Activated naive CD8-positive, alpha-beta T cell treated with anti-CD3 and anti-CD28 coated beads, Interleukin-2, amount 50 U/mL, for 24 hours (primary cell): ENCODE results near the gene MTHFD1.

ENCODE experiments used
- ATAC-seq: fragments of 150-1000 bp; cut with Tn5 transposase; one replicate; pipeline ENCODE4 v1.10.0; 2021
- DNase-seq: peaks from one replicate; pipeline ENCODE4 v3.0.0; 2021
- H3K27ac Mint-ChIP-seq: one replicate; pipeline ENCODE4 v1.8.0; 2021; ENCODE audit warnings: mild to moderate bottlenecking, mixed read lengths
- H3K27me3 Mint-ChIP-seq: one replicate; pipeline ENCODE4 v1.8.0; 2021; ENCODE audit warnings: mixed read lengths
- H3K36me3 Mint-ChIP-seq: one replicate; pipeline ENCODE4 v1.8.0; 2021; ENCODE audit warnings: low read depth, mixed read lengths
- H3K4me1 Mint-ChIP-seq: one replicate; pipeline ENCODE4 v1.8.0; 2021; ENCODE audit warnings: mixed read lengths
- H3K4me3 Mint-ChIP-seq: one replicate; pipeline ENCODE4 v1.8.0; 2021; ENCODE audit warnings: mild to moderate bottlenecking, moderate library complexity, mixed read lengths
- H3K9me3 Mint-ChIP-seq: one replicate; pipeline ENCODE4 v1.8.0; 2021; ENCODE audit warnings: mixed read lengths

Gene MTHFD1

DNA sequence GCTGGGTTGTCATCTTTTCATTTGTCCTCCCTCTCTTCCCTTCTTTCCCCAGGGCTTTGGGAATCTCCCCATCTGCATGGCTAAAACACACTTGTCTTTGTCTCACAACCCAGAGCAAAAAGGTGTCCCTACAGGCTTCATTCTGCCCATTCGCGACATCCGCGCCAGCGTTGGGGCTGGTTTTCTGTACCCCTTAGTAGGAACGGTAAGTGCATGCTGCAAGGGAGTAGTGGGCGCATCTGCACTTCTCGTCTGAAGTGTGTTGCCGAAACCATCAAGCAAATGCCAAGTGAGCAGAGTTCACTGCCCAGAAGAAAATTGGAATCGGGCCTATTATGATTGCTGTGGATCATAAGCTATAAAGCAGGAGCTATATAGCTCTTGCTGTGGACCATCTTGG lies 66.5 kb downstream of the MTHFD1 start:
- DNase-seq (no peak), ATAC-seq (no peak)
- H3K4me1 Mint-ChIP-seq: peaks cover 19% of the 10 kb centered on the region
- H3K27me3 Mint-ChIP-seq: no peaks in the 10 kb centered on the region
- no peaks in the 10 kb centered on the region for H3K9me3 Mint-ChIP-seq
- H3K36me3 Mint-ChIP-seq: peaks cover 71% of the 10 kb centered on the region
- no peak overlapping the region for H3K4me3 Mint-ChIP-seq
- no peak overlapping the region for H3K27ac Mint-ChIP-seq

GRCh38 chr14:64459405-64460136 lies 71.4 kb downstream of the MTHFD1 start:
- H3K36me3 Mint-ChIP-seq: peaks cover 56% of the 10 kb centered on the region
- DNase-seq: no peak
- no peak overlapping the region for H3K4me3 Mint-ChIP-seq

GRCh38 chr14:64461221-64461620 lies 73.1 kb downstream of the MTHFD1 start:
- DNase-seq (no peak), ATAC-seq (no peak)
- Mint-ChIP-seq H3K9me3 (no peaks in the 10 kb centered on the region), H3K27ac (no peak overlapping the region), H3K4me1 (peaks cover 19% of the 10 kb centered on the region), H3K4me3 (no peak overlapping the region), H3K36me3 (peaks cover 42% of the 10 kb centered on the region), H3K27me3 (no peaks in the 10 kb centered on the region)

More at GRCh38 chr14:64459405-64460136, 71.4 kb downstream of the MTHFD1 start:
- peak; percentile 25 for ATAC-seq
- Mint-ChIP-seq H3K4me1 (peaks cover 10% of the 10 kb centered on the region), H3K9me3 (no peaks in the 10 kb centered on the region), H3K27ac (peak overlapping the region; percentile 33), H3K27me3 (no peaks in the 10 kb centered on the region)

DNA sequence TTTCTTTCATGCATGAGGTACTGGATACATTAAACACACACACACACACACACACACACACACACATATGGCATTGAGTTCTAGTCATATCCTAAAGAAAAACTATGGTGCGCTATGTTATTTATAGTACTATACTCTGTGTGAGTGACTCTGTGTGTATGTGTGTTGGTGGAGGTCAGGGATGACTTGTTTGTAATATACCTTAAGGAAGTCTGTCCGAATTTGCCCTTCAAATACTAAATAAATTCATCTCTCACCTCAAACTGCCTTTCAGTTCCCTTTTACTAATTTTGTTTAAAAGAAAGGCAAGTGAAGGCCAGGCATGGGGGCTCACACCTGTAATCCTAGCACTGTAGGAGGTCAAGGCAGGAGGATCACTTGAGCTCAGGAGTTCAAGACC lies 75.0 kb downstream of the MTHFD1 start:
- no peak for ATAC-seq
- H3K9me3 Mint-ChIP-seq: no peaks in the 10 kb centered on the region
- no peaks in the 10 kb centered on the region for H3K27me3 Mint-ChIP-seq
- DNase-seq: no peak
- no peak overlapping the region for H3K4me3 Mint-ChIP-seq
- H3K27ac Mint-ChIP-seq: no peak overlapping the region
- H3K36me3 Mint-ChIP-seq: peaks cover 31% of the 10 kb centered on the region
- H3K4me1 Mint-ChIP-seq: peaks cover 36% of the 10 kb centered on the region

GRCh38 chr14:64463873-64464272 lies 75.7 kb downstream of the MTHFD1 start:
- no peak overlapping the region for H3K27ac Mint-ChIP-seq
- no peak for ATAC-seq
- no peaks in the 10 kb centered on the region for H3K27me3 Mint-ChIP-seq
- H3K9me3 Mint-ChIP-seq: no peaks in the 10 kb centered on the region
- DNase-seq: no peak
- no peak overlapping the region for H3K4me3 Mint-ChIP-seq
- peaks cover 26% of the 10 kb centered on the region for H3K36me3 Mint-ChIP-seq
- peaks cover 43% of the 10 kb centered on the region for H3K4me1 Mint-ChIP-seq

GRCh38 chr14:64464651-64465050 lies 76.5 kb downstream of the MTHFD1 start:
- Mint-ChIP-seq H3K4me3 (peak overlapping the region; percentile 80), H3K27me3 (no peaks in the 10 kb centered on the region), H3K36me3 (peaks cover 18% of the 10 kb centered on the region), H3K9me3 (no peaks in the 10 kb centered on the region), H3K4me1 (peaks cover 42% of the 10 kb centered on the region), H3K27ac (peak overlapping the region; percentile 53)
- no peak for DNase-seq
- ATAC-seq: no peak

- H3K27ac Mint-ChIP-seq: peak within 1 kb of the TSS; percentile 65
- H3K36me3 Mint-ChIP-seq: peaks cover 12% of the 10 kb centered on the region
- H3K9me3 Mint-ChIP-seq: no peaks in the 10 kb centered on the region
- ATAC-seq (peak; percentile 75), DNase-seq (peak; percentile 64)
- H3K27me3 Mint-ChIP-seq: no peaks in the 10 kb centered on the region
- peaks cover 41% of the 10 kb centered on the region for H3K4me1 Mint-ChIP-seq
- H3K4me3 Mint-ChIP-seq: peak within 1 kb of the TSS; percentile 80
Observed at GRCh38 chr14:64465191-64465822, 77.2 kb downstream of the MTHFD1 start, which contains the start of gene AKAP5. TSS of gene AKAP5 (plus strand) at chr14:64465499. CDS start at chr14:64468395, 2,896 bp downstream.

GRCh38 chr14:64465831-64466554 lies 77.8 kb downstream of the MTHFD1 start:
- Mint-ChIP-seq H3K36me3 (peaks cover 11% of the 10 kb centered on the region), H3K4me1 (peaks cover 41% of the 10 kb centered on the region), H3K27ac (peak overlapping the region; percentile 65), H3K27me3 (no peaks in the 10 kb centered on the region), H3K4me3 (peak overlapping the region; percentile 80), H3K9me3 (no peaks in the 10 kb centered on the region)
- no peak for ATAC-seq
- DNase-seq: no peak

DNA sequence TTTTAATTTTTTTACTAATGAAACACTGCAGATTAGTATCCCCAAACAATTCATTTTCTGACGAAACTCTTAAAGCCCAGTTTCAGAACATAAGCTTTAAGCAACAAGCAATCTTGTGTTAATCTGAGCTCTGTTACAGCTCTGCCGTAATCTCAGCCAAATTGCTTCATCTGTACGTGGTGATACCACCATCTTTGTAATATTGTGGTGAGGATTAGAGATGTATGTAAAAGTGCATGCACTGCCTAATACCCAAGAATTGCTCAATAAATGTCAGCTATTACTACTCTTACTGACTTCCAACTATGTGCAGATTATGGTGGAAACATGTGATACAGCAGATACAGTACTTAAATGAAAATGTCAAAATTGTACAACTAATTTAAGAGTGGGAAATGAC lies 78.9 kb downstream of the MTHFD1 start:
- ATAC-seq: no peak
- H3K27ac Mint-ChIP-seq: no peak overlapping the region
- H3K4me3 Mint-ChIP-seq: no peak overlapping the region
- no peaks in the 10 kb centered on the region for H3K27me3 Mint-ChIP-seq
- peaks cover 48% of the 10 kb centered on the region for H3K4me1 Mint-ChIP-seq
- DNase-seq: no peak
- H3K9me3 Mint-ChIP-seq: no peaks in the 10 kb centered on the region
- peaks cover 7% of the 10 kb centered on the region for H3K36me3 Mint-ChIP-seq

DNA sequence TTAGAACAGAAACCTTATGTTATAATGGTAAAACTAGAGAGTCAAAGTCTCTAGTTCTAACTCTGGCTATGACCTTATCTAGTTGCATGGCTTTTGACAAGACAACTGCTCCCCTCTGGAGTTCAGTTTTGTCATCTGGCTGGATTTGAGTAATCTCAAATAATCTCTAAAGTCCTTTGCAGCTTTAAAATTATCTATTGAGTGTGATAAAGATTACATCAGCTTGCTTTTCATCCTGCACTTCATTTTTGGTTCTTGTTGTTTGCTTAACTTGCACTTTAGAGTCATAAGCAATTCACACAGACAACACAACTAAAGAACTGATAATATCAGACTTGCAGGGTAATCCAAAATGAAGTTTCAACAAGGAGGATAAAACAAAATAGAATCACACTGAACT lies 79.4 kb downstream of the MTHFD1 start:
- Mint-ChIP-seq H3K4me3 (no peak overlapping the region), H3K9me3 (no peaks in the 10 kb centered on the region), H3K4me1 (peaks cover 48% of the 10 kb centered on the region), H3K36me3 (peaks cover 7% of the 10 kb centered on the region), H3K27ac (peak overlapping the region; percentile 1), H3K27me3 (no peaks in the 10 kb centered on the region)
- no peak for DNase-seq
- no peak for ATAC-seq

- no peaks in the 10 kb centered on the region for H3K9me3 Mint-ChIP-seq
- H3K27ac Mint-ChIP-seq: no peak overlapping the region
- peaks cover 49% of the 10 kb centered on the region for H3K4me1 Mint-ChIP-seq
- ATAC-seq: no peak
- H3K4me3 Mint-ChIP-seq: no peak overlapping the region
- no peak for DNase-seq
- H3K36me3 Mint-ChIP-seq: peaks cover 7% of the 10 kb centered on the region
- no peaks in the 10 kb centered on the region for H3K27me3 Mint-ChIP-seq
Observed at GRCh38 chr14:64468451-64468850, 80.3 kb downstream of the MTHFD1 start.

- Mint-ChIP-seq H3K4me3 (no peak overlapping the region), H3K27me3 (no peaks in the 10 kb centered on the region), H3K4me1 (peaks cover 22% of the 10 kb centered on the region), H3K36me3 (peaks cover 8% of the 10 kb centered on the region), H3K9me3 (no peaks in the 10 kb centered on the region), H3K27ac (no peak overlapping the region)
- no peak for ATAC-seq
- DNase-seq: no peak
Observed at GRCh38 chr14:64474041-64474440, 85.9 kb downstream of the MTHFD1 start.

GRCh38 chr14:64474698-64475097 lies 86.5 kb downstream of the MTHFD1 start:
- H3K9me3 Mint-ChIP-seq: no peaks in the 10 kb centered on the region
- DNase-seq: no peak
- ATAC-seq: no peak
- peaks cover 8% of the 10 kb centered on the region for H3K36me3 Mint-ChIP-seq
- H3K4me3 Mint-ChIP-seq: no peak overlapping the region
- no peak overlapping the region for H3K27ac Mint-ChIP-seq
- no peaks in the 10 kb centered on the region for H3K27me3 Mint-ChIP-seq
- peaks cover 21% of the 10 kb centered on the region for H3K4me1 Mint-ChIP-seq

DNA sequence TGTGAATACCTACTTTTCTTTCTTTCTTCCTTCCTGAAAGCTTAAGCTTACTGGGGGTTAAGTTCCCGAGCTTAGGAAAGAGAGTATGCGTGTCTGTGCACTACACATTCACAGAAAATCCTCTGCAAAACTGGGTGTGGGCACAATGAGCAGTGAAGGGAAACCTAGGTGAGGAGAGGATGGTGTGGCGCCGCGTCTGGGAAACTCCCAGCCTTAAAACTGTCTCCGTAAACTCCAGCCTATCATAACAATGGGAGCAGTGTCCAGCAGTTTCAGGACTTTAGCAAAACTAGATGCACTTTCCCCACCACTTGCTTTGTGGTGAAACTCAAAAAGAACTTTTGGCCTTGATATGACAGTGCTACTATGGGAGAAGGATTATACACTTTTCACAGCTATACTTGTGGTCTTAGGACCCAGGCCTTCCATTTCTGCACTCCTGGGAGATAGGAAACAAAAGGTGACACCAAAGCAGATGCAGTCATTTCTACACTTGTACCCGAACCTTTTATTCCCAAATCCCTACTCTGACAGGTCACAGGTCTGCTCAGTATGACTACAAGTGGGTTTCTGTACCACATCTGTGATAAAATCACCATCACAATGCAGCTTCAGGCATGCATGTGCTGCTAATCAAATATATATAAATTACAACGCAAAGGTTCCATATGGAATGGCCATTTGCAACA lies 87.6 kb downstream of the MTHFD1 start:
- no peaks in the 10 kb centered on the region for H3K9me3 Mint-ChIP-seq
- peaks cover 8% of the 10 kb centered on the region for H3K36me3 Mint-ChIP-seq
- no peak for ATAC-seq
- no peak overlapping the region for H3K27ac Mint-ChIP-seq
- peaks cover 21% of the 10 kb centered on the region for H3K4me1 Mint-ChIP-seq
- no peak for DNase-seq
- H3K27me3 Mint-ChIP-seq: no peaks in the 10 kb centered on the region
- H3K4me3 Mint-ChIP-seq: no peak overlapping the region
